Ovary (tissue), 9 donors: ENCODE data around the gene CKS1B. TPM values are rescaled to one million over a fixed set of nuclear protein-coding genes. Genes with fewer than 3 reads are reported as not detected.

Source experiments
- DNase-seq, 5 donors: peaks; one replicate each; pipeline ENCODE4 v3.0.0-alpha.2; 2019 to 2020
- H3K27ac ChIP-seq, 2 donors: fragments of 200-600 bp; one replicate each; pipeline versions ENCODE4 v1.5.1 to v1.8.0; 2019 to 2022
- H3K27me3 ChIP-seq: fragments of 200-600 bp; one replicate; pipeline ENCODE4 v1.8.0; 2022
- H3K36me3 ChIP-seq: fragments of 200-600 bp; sonication (generic); one replicate; pipeline ENCODE4 v1.5.1; 2019
- H3K4me1 ChIP-seq: one replicate; pipeline ENCODE4 v1.8.1; 2013; ENCODE audit warnings: mild to moderate bottlenecking, moderate library complexity; ENCODE audit not compliant: insufficient read depth
- H3K4me3 ChIP-seq: fragments of 200-600 bp; sonication (generic); one replicate; pipeline ENCODE4 v1.5.1; 2017
- H3K9me3 ChIP-seq, 2 donors: fragments of 200-600 bp in 1 of 2; sonication (generic) in 1 of 2; one replicate each; pipeline versions ENCODE4 v1.5.1 to v1.8.1; 2013 to 2019; ENCODE audit warnings: mild to moderate bottlenecking in 1 of 2, moderate library complexity in 1 of 2
- EP300 ChIP-seq: sonication (generic); formaldehyde crosslinking; IDR thresholded peaks from one replicate; pipeline ENCODE4 v1.6.1; 2017; ENCODE audit warnings: antibody characterized with exemption
- POLR2A ChIP-seq: fragments of 450-650 bp; IDR thresholded peaks from one replicate; pipeline ENCODE4 v1.6.1; 2017; ENCODE audit warnings: antibody characterized with exemption, mild to moderate bottlenecking, moderate library complexity
- WGBS, 3 donors: extraction: QIAGEN DNeasy Blood & Tissue Kit in 1 of 3; methylation state at CpG; one replicate each; pipeline versions ENCODE4 v1.1.5 to v1.1.7; 2013 to 2017; 5-methylcytosine and 5-hydroxymethylcytosine counted together
- intact Hi-C, 4 donors: fragments of 100-400 bp; cut with DNase I; formaldehyde crosslinking; loops; one replicate each; pipeline versions ENCODE4 v1.11.0 to v1.15.1; 2022 to 2023
- polyA plus RNA-seq, 2 donors: library from polyadenylated mRNA; stranded (reverse); fragments of 200-250 nt in 1 of 2; fragments of 350-450 nt in 1 of 2; fragmentation: Illumina TruSeq in 1 of 2; extraction: RNeasy Lipid Tissue Mini Kit (QIAGEN cat#74804) in 1 of 2; gene quantifications; one replicate each; pipeline ENCODE4 v1.2.3, GENCODE V29; 2013 to 2014
- total RNA-seq, 7 donors: library from RNA; depleted of rRNA in 2 of 7; stranded (reverse); fragments of >200 nt in 2 of 7; fragmentation: NEBNext Ultra II Directional in 3 of 7; extraction: Animal tissue kit (Norgen Biotek cat#: 25700) in 3 of 7; gene quantifications; one replicate each; pipeline versions ENCODE4 v1.1.0 to v1.2.4, GENCODE V29; 2016 to 2023
- TF ChIP-seq, protein P1 (sequence below), 3 donors: fragments of 450-650 bp in 2 of 3; fragments of 200-600 bp in 1 of 3; IDR thresholded peaks; one replicate each; pipeline versions ENCODE4 v1.5.1 to v1.8.0; 2016 to 2022; ENCODE audit warnings: antibody characterized with exemption in 3 of 3, mild to moderate bottlenecking in 1 of 3
- donor health status: DM: no; HTN: no; CAD: no; lungs with moderate emphysema.
- donor health status: DM: no; HTN: no; CAD: no.
- donor health status: Bipolar disorder and iron deficiency.
- donor health status: DM: yes; HTN: yes; CAD: no.
- donor health status: DM: no; HTN: no; CAD: no.
- donor health status: DM: yes; HTN: yes; CAD: no.

The CKS1B gene
- total and polyA plus RNA-seq, 9 donors, result 12.2 to 55.8 (median 28.0) TPM

DNA sequence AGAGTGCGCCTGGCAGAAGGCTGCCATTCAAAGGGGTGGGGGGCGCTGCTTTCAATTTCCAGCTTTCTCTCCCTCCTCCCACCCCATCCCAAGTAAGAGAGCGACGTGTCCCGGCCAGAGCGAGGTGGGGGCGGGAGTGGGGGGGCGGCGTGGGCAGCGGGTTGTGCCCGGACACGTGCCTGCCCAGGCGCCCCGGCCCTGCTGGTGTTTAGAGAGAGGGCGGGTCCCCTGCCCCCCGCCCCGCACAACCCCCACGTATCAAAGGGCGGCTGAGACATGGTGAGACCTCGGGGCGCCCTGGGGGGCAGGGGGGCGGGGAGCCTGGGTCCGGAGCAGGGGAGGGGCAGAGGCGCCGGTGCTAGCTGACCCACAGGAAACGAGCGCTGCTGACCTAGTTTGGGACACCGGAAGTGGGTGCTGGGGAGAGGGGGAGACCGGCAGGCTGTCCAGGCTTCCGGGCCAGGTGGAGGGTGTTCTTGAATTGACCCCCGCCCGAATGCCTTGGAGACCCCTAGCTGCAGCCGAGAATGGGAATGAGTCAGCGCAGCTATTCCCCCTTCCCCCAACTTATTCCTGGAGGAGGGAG is 29.4 kb downstream of the CKS1B start:
- intact Hi-C loops, result loop anchor here in 2 of 4 donors (5.0 kb wide), 2 partner anchors 42 to 47 kb away; partner anchors contain the start of genes PBXIP1 (in 1 of the 2) and PYGO2 (in 1 of the 2)
- TF ChIP-seq, protein P1, sequence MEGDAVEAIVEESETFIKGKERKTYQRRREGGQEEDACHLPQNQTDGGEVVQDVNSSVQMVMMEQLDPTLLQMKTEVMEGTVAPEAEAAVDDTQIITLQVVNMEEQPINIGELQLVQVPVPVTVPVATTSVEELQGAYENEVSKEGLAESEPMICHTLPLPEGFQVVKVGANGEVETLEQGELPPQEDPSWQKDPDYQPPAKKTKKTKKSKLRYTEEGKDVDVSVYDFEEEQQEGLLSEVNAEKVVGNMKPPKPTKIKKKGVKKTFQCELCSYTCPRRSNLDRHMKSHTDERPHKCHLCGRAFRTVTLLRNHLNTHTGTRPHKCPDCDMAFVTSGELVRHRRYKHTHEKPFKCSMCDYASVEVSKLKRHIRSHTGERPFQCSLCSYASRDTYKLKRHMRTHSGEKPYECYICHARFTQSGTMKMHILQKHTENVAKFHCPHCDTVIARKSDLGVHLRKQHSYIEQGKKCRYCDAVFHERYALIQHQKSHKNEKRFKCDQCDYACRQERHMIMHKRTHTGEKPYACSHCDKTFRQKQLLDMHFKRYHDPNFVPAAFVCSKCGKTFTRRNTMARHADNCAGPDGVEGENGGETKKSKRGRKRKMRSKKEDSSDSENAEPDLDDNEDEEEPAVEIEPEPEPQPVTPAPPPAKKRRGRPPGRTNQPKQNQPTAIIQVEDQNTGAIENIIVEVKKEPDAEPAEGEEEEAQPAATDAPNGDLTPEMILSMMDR (IDR thresholded peaks at IDR 0.05), result no peak
- peak; percentile 2 for TF ChIP-seq POLR2A
- 0 to 3% (median 2%) methylated on average over 29 to 34 of the region's 34 CpGs for WGBS, 3 donors
- Histone ChIP-seq H3K4me3 (peak overlapping the region; percentile 82), H3K9me3 (no peaks in the 10 kb centered on the region), H3K27me3 (no peaks in the 10 kb centered on the region), H3K4me1 (peaks cover 11% of the 10 kb centered on the region), H3K36me3 (no peaks in the 10 kb centered on the region), H3K27ac (peak overlapping the region; percentile 90 to 96)
- peak; percentile 76 to 81 (median 79) for DNase-seq

DNA sequence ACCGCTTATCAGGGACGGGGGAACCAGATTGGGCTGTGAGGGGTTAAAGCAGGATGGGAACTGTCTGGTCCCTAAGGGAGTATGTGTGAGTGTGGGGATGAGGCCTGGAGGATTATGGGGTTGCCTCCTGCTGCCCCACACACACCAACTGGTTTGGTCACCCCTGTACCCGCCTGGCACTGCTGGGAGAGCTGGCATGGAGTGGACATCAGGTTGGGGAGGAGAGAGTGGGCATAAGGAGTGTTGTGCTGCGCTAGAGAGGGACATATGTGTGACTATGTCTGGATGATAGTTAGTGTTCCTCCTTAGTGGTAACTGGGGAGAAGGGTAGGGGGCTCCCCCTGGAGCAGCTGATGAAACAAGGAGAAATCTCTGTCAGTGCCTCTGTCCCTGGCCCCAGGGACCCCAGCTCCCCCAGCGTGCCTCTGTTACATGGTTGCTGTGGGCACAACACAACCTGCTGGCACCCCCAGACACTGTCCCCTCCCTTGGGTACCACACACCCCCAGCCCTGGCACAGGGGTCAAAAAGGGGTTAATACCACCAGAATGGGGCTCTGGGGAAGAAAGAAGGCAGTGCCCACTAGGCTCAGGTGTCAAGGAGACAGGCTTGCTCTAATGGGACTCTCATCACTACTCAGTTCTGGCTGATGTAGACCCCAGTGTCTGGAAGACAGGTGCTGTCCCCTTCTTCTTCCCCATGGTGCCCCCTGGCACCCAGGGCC is 30.0 kb downstream of the CKS1B start:
- 32 to 46% (median 35%) methylated on average over 5 of the region's 5 CpGs for WGBS, 3 donors
- no peaks in the 10 kb centered on the region for H3K27me3 ChIP-seq
- DNase-seq, result peak in 2 of 5 donors; percentile 42 to 48
- peaks cover 11% of the 10 kb centered on the region for H3K4me1 ChIP-seq
- peak overlapping the region; percentile 90 to 96 for H3K27ac ChIP-seq
- no peaks in the 10 kb centered on the region for H3K36me3 ChIP-seq
- intact Hi-C loops, result loop anchor here in 2 of 4 donors (5.0 kb wide), 2 partner anchors 42 to 47 kb away; partner anchors contain the start of genes PBXIP1 (in 1 of the 2) and PYGO2 (in 1 of the 2)
- H3K4me3 ChIP-seq, result peak overlapping the region; percentile 82
- TF ChIP-seq, protein P1 (IDR thresholded peaks at IDR 0.05), result no peak
- peak; percentile 5 for TF ChIP-seq POLR2A
- H3K9me3 ChIP-seq, result no peaks in the 10 kb centered on the region

DNA sequence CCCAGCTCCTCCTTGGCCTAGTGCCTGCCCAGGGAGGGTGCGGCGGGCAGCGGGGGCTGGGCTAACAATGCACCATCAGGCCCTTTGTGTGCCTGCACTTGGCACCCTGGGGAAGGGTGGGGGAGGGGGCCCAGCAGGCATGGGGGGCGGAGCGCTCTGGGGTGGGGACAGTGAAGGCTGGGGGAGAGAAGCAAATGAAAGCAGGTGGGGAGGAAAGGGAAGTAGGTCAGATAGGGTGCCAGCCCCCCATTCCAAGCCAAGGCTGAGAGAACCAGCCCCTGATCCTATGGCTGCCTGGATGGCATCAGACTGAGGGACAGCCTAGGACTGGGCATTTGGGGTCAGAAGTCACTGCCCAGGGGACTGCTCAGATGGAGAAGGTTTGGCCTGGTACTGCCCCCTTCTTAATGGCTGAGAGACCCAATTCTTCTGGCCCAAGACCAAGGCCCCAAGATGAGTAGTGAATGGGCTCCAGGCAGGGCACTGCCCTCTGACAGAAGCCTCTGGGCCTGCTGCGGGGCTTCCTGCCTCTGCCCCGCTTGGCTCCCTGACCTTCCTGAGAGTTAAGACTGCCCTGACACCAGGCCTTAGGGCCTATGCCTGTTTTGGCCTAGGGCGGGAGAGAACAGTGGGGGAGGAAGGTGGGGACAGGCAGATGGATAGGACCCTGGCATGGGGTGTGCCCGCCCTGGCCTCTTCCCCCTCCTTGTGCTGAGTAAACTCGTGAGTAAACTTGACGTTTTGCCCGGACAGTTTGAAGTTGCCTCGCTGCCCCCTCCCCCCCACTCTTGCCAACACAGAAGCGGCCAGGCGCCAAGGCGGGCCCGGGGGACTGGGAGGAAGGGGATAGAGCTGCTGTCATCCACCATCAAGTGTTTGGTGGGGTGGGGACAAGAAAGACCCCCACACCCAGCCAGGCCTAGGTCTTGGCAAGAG is 30.9 kb downstream of the CKS1B start:
- Histone ChIP-seq H3K9me3 (no peaks in the 10 kb centered on the region), H3K27ac (peak overlapping the region; percentile 21 to 90), H3K27me3 (no peaks in the 10 kb centered on the region), H3K4me1 (peaks cover 11% of the 10 kb centered on the region), H3K36me3 (no peaks in the 10 kb centered on the region), H3K4me3 (no peak overlapping the region)
- peak in 2 of 5 donors; percentile 58 to 62 for DNase-seq
- 60 to 69% (median 66%) methylated on average over 17 of the region's 17 CpGs for WGBS, 3 donors
- intact Hi-C loops, result no loop called here
- TF ChIP-seq POLR2A (no peak), EP300 (no peak)
- TF ChIP-seq, protein P1 (IDR thresholded peaks at IDR 0.05), result no peak

DNA sequence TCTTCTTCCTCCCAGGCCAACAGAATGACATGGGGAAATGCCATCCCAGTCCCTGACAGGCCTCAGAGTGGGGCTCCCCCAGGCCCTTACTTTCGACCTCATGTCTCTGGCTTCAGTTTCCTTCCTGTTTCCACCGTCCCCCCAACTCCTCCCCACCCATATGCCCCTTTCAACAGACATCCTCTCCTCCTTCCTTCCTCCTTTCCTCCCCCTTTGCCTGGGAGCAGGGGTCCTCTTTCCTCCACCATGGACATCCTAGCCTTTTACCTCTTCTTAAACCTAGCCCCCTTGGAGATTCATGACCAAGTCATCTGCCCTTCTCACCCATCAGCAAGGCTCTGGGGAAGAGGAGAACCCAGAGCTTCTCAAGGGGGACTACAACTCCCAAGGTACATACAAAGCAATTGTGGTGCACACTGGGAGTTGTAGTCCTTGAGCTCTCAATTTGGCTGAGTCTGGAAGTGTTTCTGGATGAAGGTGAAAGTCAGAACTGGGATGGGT is 32.2 kb downstream of the CKS1B start:
- no peaks in the 10 kb centered on the region for H3K9me3 ChIP-seq
- peaks cover 17% of the 10 kb centered on the region for H3K4me1 ChIP-seq
- no peak overlapping the region for H3K27ac ChIP-seq
- 69 to 75% (median 71%) methylated on average over 2 of the region's 2 CpGs for WGBS, 3 donors
- TF ChIP-seq POLR2A (no peak), EP300 (no peak)
- TF ChIP-seq, protein P1 (IDR thresholded peaks at IDR 0.05), result no peak
- H3K36me3 ChIP-seq, result no peaks in the 10 kb centered on the region
- intact Hi-C loops, result no loop called here
- no peak for DNase-seq
- no peak overlapping the region for H3K4me3 ChIP-seq
- no peaks in the 10 kb centered on the region for H3K27me3 ChIP-seq
